Liver (tissue), 9 donors: ENCODE data around the gene WWC2. TPM values are rescaled to one million over a fixed set of nuclear protein-coding genes. Genes with fewer than 3 reads are reported as not detected.

Experiments
- DNase-seq: peaks from one replicate; pipeline ENCODE4 v3.0.0-alpha.2; 2017; ENCODE audit warnings: low spot score
- H3K27ac ChIP-seq, 2 donors: one replicate each; pipeline ENCODE4 v1.7.0; 2013; ENCODE audit warnings: inconsistent platforms in 2 of 2, low read length in 2 of 2, control low read depth in 1 of 2, low read depth in 1 of 2, mild to moderate bottlenecking in 1 of 2
- H3K27me3 ChIP-seq, 4 donors: one replicate each; pipeline versions ENCODE4 v1.6.1 to v1.7.0; 2013; ENCODE audit warnings: low read length in 3 of 4, inconsistent platforms in 1 of 4, mild to moderate bottlenecking in 1 of 4, moderate library complexity in 1 of 4; ENCODE audit not compliant: control insufficient read depth in 4 of 4, insufficient read depth in 4 of 4
- H3K36me3 ChIP-seq, 4 donors: one replicate each; pipeline versions ENCODE4 v1.6.1 to v1.7.0; 2013; ENCODE audit warnings: low read length in 3 of 4, mild to moderate bottlenecking in 3 of 4, low read depth in 1 of 4, moderate library complexity in 1 of 4; ENCODE audit not compliant: control insufficient read depth in 4 of 4, insufficient read depth in 3 of 4
- H3K4me1 ChIP-seq, 4 donors: one replicate each; pipeline versions ENCODE4 v1.6.1 to v1.7.0; 2013; ENCODE audit warnings: low read length in 3 of 4, mild to moderate bottlenecking in 3 of 4, moderate library complexity in 1 of 4; ENCODE audit not compliant: control insufficient read depth in 4 of 4, insufficient read depth in 4 of 4
- H3K4me3 ChIP-seq, 3 donors: one replicate each; pipeline versions ENCODE4 v1.6.1 to v1.7.0; 2013; ENCODE audit warnings: low read length in 3 of 3, control low read depth in 1 of 3, low read depth in 1 of 3, mild to moderate bottlenecking in 1 of 3
- H3K9ac ChIP-seq, 2 donors: one replicate each; pipeline ENCODE4 v1.7.0; 2013; ENCODE audit warnings: low read length in 2 of 2, mild to moderate bottlenecking in 2 of 2, moderate library complexity in 2 of 2, control low read depth in 1 of 2, low read depth in 1 of 2
- H3K9me3 ChIP-seq, 4 donors: one replicate each; pipeline versions ENCODE4 v1.6.1 to v1.7.0; 2013; ENCODE audit warnings: low read length in 3 of 4; ENCODE audit not compliant: control insufficient read depth in 4 of 4
- ATF3 ChIP-seq: IDR thresholded peaks from 2 replicates; pipeline ENCODE4 v1.6.1; 2016; ENCODE audit warnings: antibody characterized with exemption
- CTCF ChIP-seq: fragments of 150-350 bp; IDR thresholded peaks from 2 replicates; pipeline ENCODE4 v1.5.1; 2017; ENCODE audit warnings: improper control_type of control experiment, low read depth, low read length; ENCODE audit not compliant: missing input control
- EGR1 ChIP-seq, 2 donors: IDR thresholded peaks; 2 replicates each; pipeline ENCODE4 v1.6.1; 2016 to 2018; ENCODE audit warnings: antibody characterized with exemption in 2 of 2, low read depth in 2 of 2
- FOXA1 ChIP-seq: IDR thresholded peaks from 2 replicates; pipeline ENCODE4 v1.6.1; 2016; ENCODE audit warnings: antibody characterized with exemption
- FOXA2 ChIP-seq: IDR thresholded peaks from 2 replicates; pipeline ENCODE4 v1.6.1; 2016; ENCODE audit warnings: antibody characterized with exemption
- GABPA ChIP-seq, 2 donors: IDR thresholded peaks in 1 of 2; conservative IDR thresholded peaks in 1 of 2; 2 replicates each; pipeline ENCODE4 v1.6.1; 2016; ENCODE audit warnings: antibody characterized with exemption in 2 of 2, mild to moderate bottlenecking in 1 of 2, moderate library complexity in 1 of 2
- HNF4G ChIP-seq: IDR thresholded peaks from 2 replicates; pipeline ENCODE4 v1.6.1; 2016; ENCODE audit warnings: antibody characterized with exemption
- JUND ChIP-seq, 2 donors: IDR thresholded peaks; 2 replicates each; pipeline ENCODE4 v1.6.1; 2016; ENCODE audit warnings: antibody characterized with exemption in 2 of 2
- MAX ChIP-seq: IDR thresholded peaks from 2 replicates; pipeline ENCODE4 v1.6.1; 2016; ENCODE audit warnings: antibody characterized with exemption
- NR2F2 ChIP-seq: IDR thresholded peaks from 2 replicates; pipeline ENCODE4 v1.6.1; 2016; ENCODE audit warnings: antibody characterized with exemption
- RAD21 ChIP-seq, 2 donors: IDR thresholded peaks; 2 replicates each; pipeline ENCODE4 v1.6.1; 2016; ENCODE audit warnings: antibody characterized with exemption in 2 of 2, mild to moderate bottlenecking in 2 of 2
- REST ChIP-seq: IDR thresholded peaks from 2 replicates; pipeline ENCODE4 v1.6.1; 2016; ENCODE audit warnings: antibody characterized with exemption, mild to moderate bottlenecking
- RXRA ChIP-seq, 2 donors: IDR thresholded peaks; 2 replicates each; pipeline ENCODE4 v1.6.1; 2017 to 2018; ENCODE audit warnings: antibody characterized with exemption in 2 of 2, mild to moderate bottlenecking in 1 of 2
- SP1 ChIP-seq: IDR thresholded peaks from 2 replicates; pipeline ENCODE4 v1.6.1; 2018; ENCODE audit warnings: antibody characterized with exemption, mild to moderate bottlenecking
- TAF1 ChIP-seq: conservative IDR thresholded peaks from 2 replicates; pipeline ENCODE4 v1.6.1; 2016; ENCODE audit warnings: antibody characterized with exemption, mild to moderate bottlenecking
- YY1 ChIP-seq: IDR thresholded peaks from 2 replicates; pipeline ENCODE4 v1.6.1; 2016; ENCODE audit warnings: antibody characterized with exemption, mild to moderate bottlenecking
- WGBS: extraction: QIAGEN DNeasy Blood & Tissue Kit; methylation state at CpG from one replicate; pipeline ENCODE4 v1.1.7; 2013; 5-methylcytosine and 5-hydroxymethylcytosine counted together
- polyA plus RNA-seq, 2 donors: library from polyadenylated mRNA; stranded (reverse) in 1 of 2; unstranded in 1 of 2; fragments of 200-250 nt in 1 of 2; fragments of >200 nt in 1 of 2; fragmentation: Nextera tagmentation in 1 of 2; extraction: Ambion mirVana in 1 of 2; gene quantifications; one replicate each; pipeline versions ENCODE4 v1.2.1 to v1.2.3, GENCODE V29; 2013 to 2015
- total RNA-seq, 2 donors: library from RNA; depleted of rRNA; stranded (reverse); fragments of >200 nt; gene quantifications; one replicate each; pipeline ENCODE4 v1.2.3, GENCODE V29; 2014
- donor health status: healthy.
- donor health status: healthy.
- donor health status: healthy.
- donor health status: healthy.
- donor health status: healthy.

Gene WWC2
- total and polyA plus RNA-seq, 4 donors = 8.6 to 60.1 (median 13.3) TPM

- Histone ChIP-seq H3K27ac (no peak overlapping the region), H3K9ac (no peak overlapping the region), H3K4me3 (no peak overlapping the region), H3K4me1 (peaks cover 0 to 7% (median 2%) of the 10 kb centered on the region in 4 donors), H3K9me3 (no peaks in the 10 kb centered on the region), H3K27me3 (no peaks in the 10 kb centered on the region), H3K36me3 (no peaks in the 10 kb centered on the region)
- 95% methylated on average over 4 of the region's 4 CpGs for WGBS
- DNase-seq = no peak
- TF ChIP-seq EGR1 (IDR thresholded peaks at IDR 0.05; ENCODE audit: low read depth in 2 of 2) (no peak), RAD21 (IDR thresholded peaks at IDR 0.05) (no peak), NR2F2 (no peak), TAF1 (no peak)
Measured at GRCh38 chr4:183180621-183181020, 81.6 kb downstream of the WWC2 start.

GRCh38 chr4:183181081-183181480 lies 82.0 kb downstream of the WWC2 start:
- no peak overlapping the region for H3K4me3 ChIP-seq
- 94% methylated on average over 3 of the region's 3 CpGs for WGBS
- no peaks in the 10 kb centered on the region for H3K9me3 ChIP-seq
- no peak overlapping the region for H3K27ac ChIP-seq
- H3K4me1 ChIP-seq = peaks cover 0 to 3% (median 2%) of the 10 kb centered on the region in 4 donors
- no peak for TF ChIP-seq YY1
- H3K36me3 ChIP-seq = no peaks in the 10 kb centered on the region
- no peak overlapping the region for H3K9ac ChIP-seq
- no peaks in the 10 kb centered on the region for H3K27me3 ChIP-seq
- DNase-seq = no peak

GRCh38 chr4:183182873-183183725 lies 84.0 kb downstream of the WWC2 start:
- DNase-seq = no peak
- no peak for TF ChIP-seq ATF3
- TF ChIP-seq JUND (IDR thresholded peaks at IDR 0.05) = peak; percentile 56 to 83
- Histone ChIP-seq H3K27me3 (no peaks in the 10 kb centered on the region), H3K9me3 (no peaks in the 10 kb centered on the region), H3K27ac (no peak overlapping the region), H3K4me3 (no peak overlapping the region), H3K9ac (no peak overlapping the region), H3K36me3 (no peaks in the 10 kb centered on the region), H3K4me1 (peaks cover 0 to 3% (median 2%) of the 10 kb centered on the region in 4 donors)
- WGBS = 76% methylated on average over 14 of the region's 14 CpGs

GRCh38 chr4:183183906-183184535 lies 85.0 kb downstream of the WWC2 start:
- no peak overlapping the region for H3K4me3 ChIP-seq
- H3K9me3 ChIP-seq = no peaks in the 10 kb centered on the region
- DNase-seq = no peak
- H3K27me3 ChIP-seq = no peaks in the 10 kb centered on the region
- peaks cover 0 to 3% (median 2%) of the 10 kb centered on the region in 4 donors for H3K4me1 ChIP-seq
- H3K36me3 ChIP-seq = no peaks in the 10 kb centered on the region
- no peak overlapping the region for H3K9ac ChIP-seq
- no peak overlapping the region for H3K27ac ChIP-seq
- WGBS = 97% methylated on average over 4 of the region's 4 CpGs
- TF ChIP-seq YY1 (no peak), MAX (no peak), JUND (IDR thresholded peaks at IDR 0.05) (no peak), FOXA2 (no peak), HNF4G (no peak), SP1 (no peak), GABPA (IDR thresholded peaks at IDR 0.05 in 1 of 2, conservative IDR thresholded peaks at IDR 0.05 in 1 of 2) (no peak), ATF3 (no peak), EGR1 (IDR thresholded peaks at IDR 0.05; ENCODE audit: low read depth in 2 of 2) (no peak), NR2F2 (no peak), REST (no peak), CTCF (no peak), TAF1 (no peak), FOXA1 (no peak), RXRA (IDR thresholded peaks at IDR 0.05) (no peak)
